HepG2 (cell line): Measurements from ENCODE around the gene KANK3. TPM values are rescaled to one million over a fixed set of nuclear protein-coding genes. Genes with fewer than 3 reads are reported as not detected.
A peak's percentile ranks its signal among the peaks of the same experiment; 100 is the strongest.

Experiments
- CENPX ChIP-seq: sonication (generic); formaldehyde crosslinking; IDR thresholded peaks from 2 replicates; pipeline ENCODE4 v1.9.0; 2021; ENCODE audit warnings: mild to moderate bottlenecking, missing genetic modification reagents, moderate library complexity
- CSRNP1 ChIP-seq: sonication (generic); formaldehyde crosslinking; IDR thresholded peaks from 2 replicates; pipeline ENCODE4 v1.8.1; 2023; ENCODE audit warnings: mild to moderate bottlenecking, missing genetic modification reagents
- FOXO4 ChIP-seq: sonication (generic); formaldehyde crosslinking; conservative IDR thresholded peaks from 2 replicates; pipeline ENCODE4 v1.8.1; 2023; ENCODE audit warnings: missing genetic modification reagents
- HIC2 ChIP-seq: sonication (generic); formaldehyde crosslinking; IDR thresholded peaks from 2 replicates; pipeline ENCODE4 v1.9.0; 2022; ENCODE audit warnings: low read depth, missing genetic modification reagents
- HOXA5 ChIP-seq: sonication (generic); formaldehyde crosslinking; IDR thresholded peaks from 2 replicates; pipeline ENCODE4 v1.4.0; 2020; ENCODE audit warnings: missing genetic modification reagents
- KDM3A ChIP-seq: IDR thresholded peaks from 2 replicates; pipeline ENCODE4 v1.6.1; 2018; ENCODE audit warnings: low read depth, missing compliant biosample characterization
- KLF6 ChIP-seq: IDR thresholded peaks from 2 replicates; pipeline ENCODE4 v1.8.0; 2016; ENCODE audit warnings: missing biosample characterization, missing genetic modification reagents
- LCORL ChIP-seq, 2 experiments: fragments of 450-650 bp in 1 of 2; sonication (generic) in 1 of 2; formaldehyde crosslinking in 1 of 2; IDR thresholded peaks; 2 replicates each; pipeline versions ENCODE4 v1.5.0 to v1.6.1; 2017 to 2020; ENCODE audit warnings: antibody characterized with exemption in 1 of 2, missing genetic modification reagents in 1 of 2
- MTA1 ChIP-seq: sonication (generic); formaldehyde crosslinking; IDR thresholded peaks from 2 replicates; pipeline ENCODE4 v1.4.0; 2020; ENCODE audit warnings: missing genetic modification reagents, mild to moderate bottlenecking, borderline replicate concordance
- NR2F1 ChIP-seq, 2 experiments: fragments of 450-650 bp in 1 of 2; formaldehyde crosslinking in 1 of 2; IDR thresholded peaks; 2 replicates each; pipeline versions ENCODE4 v1.5.0 to v1.6.1; 2016 to 2020; ENCODE audit warnings: mild to moderate bottlenecking in 1 of 2, missing compliant biosample characterization in 1 of 2, missing genetic modification reagents in 1 of 2, moderate library complexity in 1 of 2
- RARA ChIP-seq: IDR thresholded peaks from 2 replicates; pipeline ENCODE4 v1.6.1; 2016; ENCODE audit warnings: missing genetic modification reagents, missing compliant biosample characterization
- SIX1 ChIP-seq: sonication (generic); formaldehyde crosslinking; IDR thresholded peaks from 2 replicates; pipeline ENCODE4 v1.4.0; 2020; ENCODE audit warnings: missing genetic modification reagents, borderline replicate concordance
- SMC3 ChIP-seq: IDR thresholded peaks from 2 replicates; pipeline ENCODE4 v1.6.1; 2011; ENCODE audit warnings: low read length, improper control_type of control experiment
- ZIK1 ChIP-seq: sonication (generic); formaldehyde crosslinking; IDR thresholded peaks from 2 replicates; pipeline ENCODE4 v1.5.0; 2020; ENCODE audit warnings: mild to moderate bottlenecking, low read depth, missing genetic modification reagents, borderline replicate concordance
- ZNF292 ChIP-seq: sonication (generic); formaldehyde crosslinking; IDR thresholded peaks from 2 replicates; pipeline ENCODE4 v1.8.1; 2022; ENCODE audit warnings: mild to moderate bottlenecking, low read depth, missing genetic modification reagents, borderline replicate concordance
- ZNF607 ChIP-seq: sonication (generic); formaldehyde crosslinking; IDR thresholded peaks from 2 replicates; pipeline ENCODE4 v1.5.1; 2020; ENCODE audit warnings: missing genetic modification reagents, mild to moderate bottlenecking, borderline replicate concordance
- ZUFSP ChIP-seq: sonication (generic); formaldehyde crosslinking; IDR thresholded peaks from 2 replicates; pipeline ENCODE4 v1.9.0; 2021; ENCODE audit warnings: missing genetic modification reagents, mild to moderate bottlenecking, borderline replicate concordance
- polyA plus RNA-seq, 8 experiments: library from polyadenylated mRNA; depleted of rRNA in 3 of 8; stranded (reverse) in 7 of 8; unstranded in 1 of 8; fragments of >200 nt; fragmentation: Illumina TruSeq in 4 of 8; extraction: Trizol in 4 of 8; gene quantifications; 2 replicates each; pipeline versions ENCODE4 v1.2.1 to v1.2.3, GENCODE V29; 2011 to 2016; ENCODE audit warnings: low read depth in 4 of 8, missing spikeins in 1 of 8, mixed read lengths in 1 of 8; ENCODE audit not compliant: insufficient read depth in 1 of 8
- total RNA-seq, 5 experiments: library from RNA; depleted of rRNA; stranded (reverse); fragments of >200 nt; fragmentation: Illumina TruSeq; extraction: Trizol; gene quantifications; 2 replicates each; pipeline ENCODE4 v1.2.3, GENCODE V29; 2016; ENCODE audit warnings: low read depth in 1 of 5

Gene KANK3
- total and polyA plus RNA-seq, 2 of the 13 experiments (the other 11 are each of a cell fraction or from before 2014, with no cell fraction given) = 0.15 to 0.20 TPM

- TF ChIP-seq KDM3A (0 out of 2 replicates have a peak, but pooled peaks have one; percentile 55), SIX1 (CRISPR knock-in tag) (peak; percentile 82; the same call in 1 of the 2 replicates), ZIK1 (CRISPR knock-in tag) (no peak), FOXO4 (CRISPR knock-in tag) (no peak), KLF6 (CRISPR knock-in tag) (0 out of 2 replicates have a peak, but pooled peaks have one; percentile 42), ZNF607 (CRISPR knock-in tag) (0 out of 2 replicates have a peak, but pooled peaks have one; percentile 24), NR2F1 (CRISPR knock-in tag; IDR thresholded peaks at IDR 0.05) (peak; percentile 49 to 82; a peak in 3 of 4 replicates), CENPX (CRISPR knock-in tag) (no peak), CSRNP1 (CRISPR knock-in tag) (peak; percentile 40; the same call in 1 of the 2 replicates), HIC2 (no peak), RARA (CRISPR knock-in tag) (peak; percentile 96), ZNF292 (CRISPR knock-in tag) (0 out of 2 replicates have a peak, but pooled peaks have one; percentile 36), MTA1 (CRISPR knock-in tag) (peak; percentile 92), HOXA5 (CRISPR knock-in tag) (peak; percentile 79; the same call in 1 of the 2 replicates), SMC3 (peak; percentile 52; the same call in 1 of the 2 replicates), ZUFSP (no peak), LCORL (IDR thresholded peaks at IDR 0.05) (no peak), LCORL (CRISPR knock-in tag; IDR thresholded peaks at IDR 0.05) (peak; percentile 93)
Measured at GRCh38 chr19:8373867-8374813, 31.1 kb upstream of the KANK3 start (continued).
